ENCODE data around the gene DCAF11. TPM values are rescaled to one million over a fixed set of nuclear protein-coding genes. Genes with fewer than 3 reads are reported as not detected.

DCAF11 gene
- total RNA-seq, 3 donors from 2014 or later: 78.6 to 81.6 (median 80.9) TPM

DNA sequence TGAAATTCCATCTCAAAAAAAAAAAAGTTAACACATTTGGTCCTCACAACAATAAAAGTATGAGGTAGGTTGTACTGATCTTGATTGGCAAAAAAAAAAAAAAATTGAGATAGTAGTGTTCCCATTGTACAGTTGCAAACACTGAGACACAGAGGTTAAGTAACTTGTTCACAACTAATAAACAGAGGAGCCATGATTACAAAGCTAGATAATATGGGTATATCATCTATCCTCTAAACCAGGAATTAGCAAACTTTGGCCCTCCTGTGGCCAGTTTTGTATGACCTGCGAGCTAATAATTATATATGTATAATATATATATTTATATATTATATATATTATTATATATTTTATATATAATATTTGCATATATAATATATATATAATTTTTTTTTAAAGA is 19.2 kb downstream of the DCAF11 start:
- TF ChIP-seq POLR2A (IDR thresholded peaks at IDR 0.05): no peak
- no peak for TF ChIP-seq POLR2AphosphoS5 (IDR thresholded peaks at IDR 0.05)
- TF ChIP-seq, protein P1, sequence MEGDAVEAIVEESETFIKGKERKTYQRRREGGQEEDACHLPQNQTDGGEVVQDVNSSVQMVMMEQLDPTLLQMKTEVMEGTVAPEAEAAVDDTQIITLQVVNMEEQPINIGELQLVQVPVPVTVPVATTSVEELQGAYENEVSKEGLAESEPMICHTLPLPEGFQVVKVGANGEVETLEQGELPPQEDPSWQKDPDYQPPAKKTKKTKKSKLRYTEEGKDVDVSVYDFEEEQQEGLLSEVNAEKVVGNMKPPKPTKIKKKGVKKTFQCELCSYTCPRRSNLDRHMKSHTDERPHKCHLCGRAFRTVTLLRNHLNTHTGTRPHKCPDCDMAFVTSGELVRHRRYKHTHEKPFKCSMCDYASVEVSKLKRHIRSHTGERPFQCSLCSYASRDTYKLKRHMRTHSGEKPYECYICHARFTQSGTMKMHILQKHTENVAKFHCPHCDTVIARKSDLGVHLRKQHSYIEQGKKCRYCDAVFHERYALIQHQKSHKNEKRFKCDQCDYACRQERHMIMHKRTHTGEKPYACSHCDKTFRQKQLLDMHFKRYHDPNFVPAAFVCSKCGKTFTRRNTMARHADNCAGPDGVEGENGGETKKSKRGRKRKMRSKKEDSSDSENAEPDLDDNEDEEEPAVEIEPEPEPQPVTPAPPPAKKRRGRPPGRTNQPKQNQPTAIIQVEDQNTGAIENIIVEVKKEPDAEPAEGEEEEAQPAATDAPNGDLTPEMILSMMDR (IDR thresholded peaks at IDR 0.05): no peak
- Histone ChIP-seq H3K27me3 (no peaks in the 10 kb centered on the region), H3K27ac (no peak overlapping the region), H3K4me1 (peaks cover 5 to 11% of the 10 kb centered on the region in 2 donors), H3K4me3 (no peak overlapping the region), H3K36me3 (no peaks in the 10 kb centered on the region), H3K9me3 (no peaks in the 10 kb centered on the region)
- intact Hi-C loops (cut with DNase I; ENCODE audit: low total_unique reads): no loop called here
- DNase-seq (ENCODE audit: low spot score in 2 of 2): no peak

DNA sequence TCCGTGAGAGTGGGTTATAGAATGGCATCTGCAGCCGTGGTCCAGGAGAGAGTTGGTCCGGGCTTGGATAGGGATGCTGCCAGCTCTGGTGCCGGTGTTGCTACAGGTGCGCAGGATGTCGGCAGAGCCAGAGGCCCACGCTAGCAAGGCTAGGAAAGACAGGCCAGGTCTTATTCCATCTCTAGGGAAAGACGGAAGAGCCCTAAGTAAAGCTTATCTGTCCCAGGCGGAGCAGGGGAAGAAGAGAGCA is 20.9 kb downstream of the DCAF11 start:
- DNase-seq (ENCODE audit: low spot score in 2 of 2): no peak
- peaks cover 5 to 16% of the 10 kb centered on the region in 2 donors for H3K4me1 ChIP-seq
- intact Hi-C loops (cut with DNase I; ENCODE audit: low total_unique reads): no loop called here
- H3K27me3 ChIP-seq: no peaks in the 10 kb centered on the region
- peak overlapping the region; percentile 93 to 99 (median 97) for H3K4me3 ChIP-seq
- H3K27ac ChIP-seq: peak overlapping the region; percentile 92 to 96
- no peaks in the 10 kb centered on the region for H3K9me3 ChIP-seq
- TF ChIP-seq POLR2A (IDR thresholded peaks at IDR 0.05) (no peak), POLR2AphosphoS5 (IDR thresholded peaks at IDR 0.05) (no peak)
- TF ChIP-seq, protein P1 (IDR thresholded peaks at IDR 0.05): no peak
- H3K36me3 ChIP-seq: no peaks in the 10 kb centered on the region

DNA sequence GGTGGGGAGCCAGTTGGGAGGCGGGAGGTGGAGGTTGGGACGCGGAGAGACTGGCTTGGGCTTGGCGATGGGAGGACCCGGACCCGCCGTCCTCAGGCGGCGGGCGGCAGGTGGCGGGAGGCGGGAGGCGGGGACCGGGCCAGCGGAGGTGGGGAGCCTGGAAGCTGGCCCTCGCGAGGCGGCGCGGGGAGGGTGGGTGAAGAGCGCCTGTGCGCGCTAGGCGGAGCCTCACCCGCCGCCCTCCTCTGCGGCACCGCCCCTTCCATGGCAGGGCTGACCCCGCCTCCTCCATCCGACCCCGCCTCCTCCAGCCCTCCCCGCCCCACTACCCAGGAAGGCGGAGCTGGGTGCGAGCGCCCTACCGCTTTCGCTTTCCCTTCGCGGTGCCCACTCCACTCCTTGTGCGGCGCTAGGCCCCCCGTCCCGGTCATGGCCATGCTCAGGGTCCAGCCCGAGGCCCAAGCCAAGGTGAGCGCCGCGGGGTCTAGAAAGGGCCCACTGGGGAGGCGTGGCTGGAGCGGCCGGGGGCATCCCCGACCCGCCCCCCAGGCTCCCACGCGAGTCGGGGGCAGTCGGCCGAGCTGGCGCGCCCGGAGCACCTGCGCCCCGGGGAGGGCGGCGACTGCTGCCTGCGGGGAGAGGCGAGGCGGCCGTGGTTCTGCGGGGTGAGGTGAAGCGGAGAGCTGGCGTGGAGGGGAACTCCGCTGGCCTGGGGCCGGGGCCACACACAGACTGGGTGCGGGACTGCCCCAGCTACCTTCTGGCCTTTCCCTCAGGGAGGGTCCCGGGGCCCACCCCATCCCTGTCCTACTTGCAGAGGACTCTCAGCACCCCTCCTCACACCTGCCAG is 21.5 kb downstream of the DCAF11 start, which contains the start of gene PSME1:
PSME1 (plus strand) TSS at position 361 of the 850 bp plus-strand sequence; CDS start at position 430, 69 bp downstream.
- peak in 2 of 3 donors; percentile 47 to 62 for TF ChIP-seq POLR2AphosphoS5 (IDR thresholded peaks at IDR 0.05)
- TF ChIP-seq, protein P1 (IDR thresholded peaks at IDR 0.05): no peak
- no peak for TF ChIP-seq POLR2A (IDR thresholded peaks at IDR 0.05)

DNA sequence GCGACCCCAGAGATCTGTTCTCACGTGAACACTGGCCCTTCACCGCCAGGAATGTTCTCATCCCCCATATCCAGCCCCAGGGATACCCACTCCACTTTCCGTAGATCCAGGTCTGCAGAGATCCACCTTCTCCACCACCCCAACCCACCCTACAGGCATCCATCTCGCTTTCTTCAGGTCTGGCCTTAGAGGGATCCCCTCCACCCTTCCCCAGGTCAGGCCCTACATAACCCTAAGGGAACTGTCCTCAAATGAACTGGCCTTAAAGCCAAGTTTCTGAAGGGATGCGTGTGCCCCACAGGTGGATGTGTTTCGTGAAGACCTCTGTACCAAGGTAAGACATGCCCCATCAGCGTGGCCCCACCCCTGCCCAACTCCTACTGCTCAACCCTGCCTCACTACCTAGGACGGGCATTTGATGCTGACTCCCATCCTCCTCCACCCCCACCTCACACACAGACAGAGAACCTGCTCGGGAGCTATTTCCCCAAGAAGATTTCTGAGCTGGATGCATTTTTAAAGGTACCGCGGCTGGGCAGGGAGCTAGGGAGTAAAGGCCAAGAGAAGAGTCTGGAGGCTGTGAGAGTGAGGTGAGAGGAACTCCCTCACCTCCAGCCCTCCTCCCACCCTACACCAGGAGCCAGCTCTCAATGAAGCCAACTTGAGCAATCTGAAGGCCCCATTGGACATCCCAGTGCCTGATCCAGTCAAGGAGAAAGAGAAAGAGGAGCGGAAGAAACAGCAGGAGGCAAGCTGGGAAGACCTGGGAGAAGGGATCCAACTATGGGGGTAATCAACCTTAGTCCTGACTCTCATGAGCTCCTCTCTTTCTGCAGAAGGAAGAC is 22.3 kb downstream of the DCAF11 start:
- intact Hi-C loops (cut with DNase I; ENCODE audit: low total_unique reads): no loop called here
- DNase-seq (ENCODE audit: low spot score in 2 of 2): no peak
- H3K4me1 ChIP-seq: peaks cover 5 to 16% of the 10 kb centered on the region in 2 donors
- no peaks in the 10 kb centered on the region for H3K36me3 ChIP-seq
- H3K27ac ChIP-seq: peak overlapping the region; percentile 92 to 96
- no peaks in the 10 kb centered on the region for H3K27me3 ChIP-seq
- no peak for TF ChIP-seq POLR2AphosphoS5 (IDR thresholded peaks at IDR 0.05)
- TF ChIP-seq, protein P1 (IDR thresholded peaks at IDR 0.05): no peak
- TF ChIP-seq POLR2A (IDR thresholded peaks at IDR 0.05): no peak
- no peaks in the 10 kb centered on the region for H3K9me3 ChIP-seq
- peak overlapping the region; percentile 93 to 99 (median 97) for H3K4me3 ChIP-seq

More for the DNA sequence above, 21.5 kb downstream of the DCAF11 start, which contains the start of gene PSME1:
- H3K27me3 ChIP-seq: no peaks in the 10 kb centered on the region
- peak within 1 kb of the TSS; percentile 93 to 99 (median 97) for H3K4me3 ChIP-seq
- peak; percentile 86 to 95 for DNase-seq (ENCODE audit: low spot score in 2 of 2)
- intact Hi-C loops (cut with DNase I; ENCODE audit: low total_unique reads): no loop called here
- no peaks in the 10 kb centered on the region for H3K9me3 ChIP-seq
- no peaks in the 10 kb centered on the region for H3K36me3 ChIP-seq
- peaks cover 5 to 16% of the 10 kb centered on the region in 2 donors for H3K4me1 ChIP-seq
- peak within 1 kb of the TSS; percentile 92 to 96 for H3K27ac ChIP-seq

All from breast epithelium (tissue), 4 donors.